HG03175 (cell line): ENCODE data around the gene SLC5A12.
"Not testable (repeated sequence)": the region's sequence is repeated elsewhere in the genome, so short reads cannot be mapped to it uniquely, and the experiment has no call there.

Experiments
- ATAC-seq: cut with Tn5 transposase; IDR thresholded peaks from one replicate; pipeline ENCODE4 v1.9.1; 2021; ENCODE audit warnings: mild to moderate bottlenecking, moderate library complexity; ENCODE audit not compliant: unreplicated experiment

SLC5A12 gene

GRCh38 chr11:26665036-26665435, 56.8 kb downstream of the SLC5A12 start:
- ATAC-seq = no peak

GRCh38 chr11:26662916-26663315, 58.9 kb downstream of the SLC5A12 start:
- ATAC-seq = no peak

GRCh38 chr11:26655287-26655686, 66.6 kb downstream of the SLC5A12 start:
- no peak for ATAC-seq

- no peak for ATAC-seq
These were observed 69.9 kb downstream of the SLC5A12 start for GRCh38 chr11:26651916-26652315.

DNA sequence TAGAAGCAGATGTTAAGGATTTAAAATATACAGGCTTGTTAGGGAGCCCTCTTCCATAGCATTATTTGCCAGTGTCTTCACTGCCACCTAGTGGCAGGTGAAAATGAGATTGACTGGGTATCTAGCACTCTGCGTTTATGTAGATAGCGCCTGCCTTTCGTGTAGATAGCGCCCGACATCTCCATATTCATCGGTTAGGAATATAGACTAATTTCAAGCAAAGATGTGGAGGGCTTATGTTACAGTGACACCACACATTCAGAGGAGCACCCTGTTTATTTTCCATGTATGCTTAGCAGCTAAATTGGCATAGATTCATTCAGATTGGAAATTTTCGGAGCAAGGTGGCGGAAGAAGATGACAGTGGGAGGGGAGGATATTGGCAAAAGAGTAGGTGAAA, 72.0 kb downstream of the SLC5A12 start:
- ATAC-seq = peak; percentile 78

DNA sequence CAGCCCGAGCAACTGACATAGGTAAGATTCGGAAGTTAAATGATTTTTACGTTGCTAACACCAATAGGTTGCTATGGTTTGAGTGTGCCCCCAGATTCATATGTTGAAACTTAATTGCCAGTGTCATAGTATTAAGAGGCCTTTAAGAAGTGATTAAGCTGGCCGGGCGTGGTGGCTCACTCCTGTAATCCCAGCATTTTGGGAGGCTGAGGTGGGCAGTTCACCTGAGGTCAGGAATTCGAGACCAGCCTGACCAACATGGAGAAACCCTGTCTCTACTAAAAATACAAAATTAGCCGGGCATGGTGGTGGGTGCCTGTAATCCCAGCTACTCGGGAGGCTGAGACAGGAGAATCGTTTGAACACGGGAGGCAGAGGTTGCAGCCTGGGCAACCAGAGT, 78.5 kb downstream of the SLC5A12 start:
- ATAC-seq = not testable (repeated sequence)

DNA sequence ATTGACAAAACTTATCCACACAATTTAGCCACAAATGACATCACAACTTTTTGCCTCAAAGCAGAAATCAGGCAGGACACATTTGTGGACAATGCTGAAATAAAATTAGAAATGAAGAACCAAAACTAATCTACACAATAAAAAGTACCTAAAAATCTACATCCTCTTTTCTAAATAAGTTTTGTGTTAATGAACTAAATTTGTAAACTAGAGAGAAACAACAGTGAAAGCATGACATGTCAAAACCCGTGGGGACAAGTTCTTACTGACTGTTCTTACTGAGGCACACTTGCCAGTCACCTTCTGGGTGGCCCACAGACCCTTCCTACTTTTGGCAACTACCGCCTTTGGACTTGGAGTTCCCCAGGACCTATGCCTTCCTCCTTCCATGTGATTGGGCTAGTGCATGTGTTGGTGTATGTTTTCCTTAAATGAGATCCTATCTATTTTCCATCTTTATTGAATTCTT, 89.1 kb downstream of the SLC5A12 start:
- ATAC-seq = no peak

- ATAC-seq = no peak
These were observed 95.5 kb downstream of the SLC5A12 start for GRCh38 chr11:26626346-26626745.

- no peak for ATAC-seq
These were observed 98.7 kb downstream of the SLC5A12 start for GRCh38 chr11:26623076-26623659.

GRCh38 chr11:26622181-26622580, 99.7 kb downstream of the SLC5A12 start:
- no peak for ATAC-seq

- ATAC-seq = no peak
These were observed 100.7 kb downstream of the SLC5A12 start for GRCh38 chr11:26621132-26621531.

DNA sequence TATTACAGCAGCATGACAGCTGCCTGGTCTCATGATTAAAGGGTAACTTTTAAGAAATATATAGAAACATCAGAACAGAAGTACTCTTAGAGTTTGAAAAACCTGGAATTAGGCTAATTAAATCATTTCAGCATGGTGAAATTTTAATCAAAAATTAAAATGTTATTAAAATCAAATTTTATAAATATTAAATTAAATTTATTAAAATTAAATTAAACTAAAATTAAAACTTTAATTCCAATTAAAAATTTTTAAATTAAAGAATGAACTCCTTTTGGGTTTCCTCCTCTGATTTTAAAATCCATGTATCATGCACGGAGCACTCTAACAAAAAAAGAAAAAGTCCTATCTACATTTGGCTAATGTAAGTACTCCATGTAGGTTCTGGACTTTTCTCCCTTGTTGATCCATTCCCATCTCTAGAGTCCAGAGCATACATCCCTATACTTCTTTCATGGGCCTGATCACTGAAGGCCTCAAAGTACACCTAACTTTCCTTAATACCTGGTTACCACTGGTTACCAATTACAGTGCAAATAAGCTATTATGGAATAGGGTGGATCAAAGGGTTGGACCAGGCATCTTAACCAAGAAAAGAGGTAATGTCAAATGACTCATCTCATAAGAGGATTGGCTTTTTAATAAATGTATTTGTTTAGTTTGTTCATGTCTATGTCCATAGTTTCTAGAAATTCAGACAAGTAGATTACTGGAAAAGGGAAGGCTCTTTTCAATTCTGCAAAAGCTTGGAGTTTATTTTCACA, 101.4 kb downstream of the SLC5A12 start:
- ATAC-seq = no peak

DNA sequence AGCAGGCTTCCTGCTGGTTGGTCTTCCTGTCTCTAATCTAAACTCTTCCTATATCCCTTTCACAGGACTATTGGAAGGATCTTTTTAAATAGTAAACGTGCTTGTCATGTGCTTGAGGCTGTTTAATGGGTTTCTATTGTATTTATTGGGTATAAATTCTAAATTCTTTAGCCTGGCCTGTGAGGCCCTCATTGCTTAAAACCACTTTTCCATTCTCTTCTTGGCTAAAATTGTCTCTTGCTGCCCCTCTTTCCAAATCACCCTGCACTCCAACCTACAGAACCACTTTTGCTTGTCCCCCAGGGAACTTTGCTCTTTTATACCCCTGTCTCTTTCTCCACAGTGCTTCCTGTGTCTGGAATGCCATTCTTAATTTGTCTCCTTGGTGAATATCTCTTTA, 103.4 kb downstream of the SLC5A12 start:
- no peak for ATAC-seq
